Fibroblast of lung (primary cell): ENCODE measurements around the gene PCGF5. TPM values are rescaled to one million over a fixed set of nuclear protein-coding genes. Genes with fewer than 3 reads are reported as not detected.

ENCODE experiments used
- DNase-seq, 2 donors: peaks; one replicate each; pipeline versions ENCODE4 v3.0.0 to v3.0.0-alpha.2; 2010; ENCODE audit warnings: low read depth in 2 of 2
- H2AFZ ChIP-seq: 2 replicates; pipeline ENCODE4 v1.5.1; 2012; ENCODE audit warnings: low read length, control low read depth, inconsistent platforms
- H3K27ac ChIP-seq: 2 replicates; pipeline ENCODE4 v1.5.1; 2011; ENCODE audit warnings: low read length, control low read depth; ENCODE audit not compliant: insufficient read depth
- H3K27me3 ChIP-seq: 2 replicates; pipeline ENCODE4 v1.5.1; 2011; ENCODE audit warnings: mild to moderate bottlenecking, low read length; ENCODE audit not compliant: control insufficient read depth, insufficient read depth
- H3K36me3 ChIP-seq: 2 replicates; pipeline ENCODE4 v1.5.1; 2011; ENCODE audit warnings: low read length; ENCODE audit not compliant: control insufficient read depth, insufficient read depth
- H3K4me1 ChIP-seq: 2 replicates; pipeline ENCODE4 v1.5.1; 2011; ENCODE audit warnings: low read length; ENCODE audit not compliant: control insufficient read depth, insufficient read depth; ENCODE audit errors: extremely low read depth
- H3K4me2 ChIP-seq: 2 replicates; pipeline ENCODE4 v1.5.1; 2011; ENCODE audit warnings: low read length, control low read depth; ENCODE audit not compliant: insufficient read depth; ENCODE audit errors: extremely low read depth
- H3K4me3 ChIP-seq, 4 experiments: fragments of 200-600 bp in 1 of 4; sonication (generic) in 1 of 4; replicated peaks in 1 of 4; 2 replicates each; pipeline ENCODE4 v1.5.1; 2011 to 2016; ENCODE audit warnings: low read length in 4 of 4, low read depth in 3 of 4, mild to moderate bottlenecking in 3 of 4, control low read depth in 2 of 4, inconsistent platforms in 1 of 4, mixed read lengths in 1 of 4; ENCODE audit not compliant: insufficient read depth in 1 of 4; ENCODE audit errors: control extremely low read depth in 1 of 4
- H3K79me2 ChIP-seq: 2 replicates; pipeline ENCODE4 v1.5.1; 2012; ENCODE audit warnings: mild to moderate bottlenecking, low read length, inconsistent platforms; ENCODE audit not compliant: control insufficient read depth, insufficient read depth
- H3K9ac ChIP-seq: 2 replicates; pipeline ENCODE4 v1.5.1; 2011; ENCODE audit warnings: mild to moderate bottlenecking, low read length, control low read depth; ENCODE audit not compliant: insufficient read depth
- H3K9me3 ChIP-seq: 2 replicates; pipeline ENCODE4 v1.5.1; 2012; ENCODE audit warnings: low read depth, low read length; ENCODE audit not compliant: control insufficient read depth, insufficient read depth
- H4K20me1 ChIP-seq: 2 replicates; pipeline ENCODE4 v1.5.1; 2011; ENCODE audit warnings: low read length; ENCODE audit not compliant: control insufficient read depth, insufficient read depth; ENCODE audit errors: extremely low read depth
- CTCF ChIP-seq, 2 donors: IDR thresholded peaks in 1 of 2; conservative IDR thresholded peaks in 1 of 2; 1 replicate in 1 of 2; 2 replicates in 1 of 2; pipeline ENCODE4 v1.5.1; 2011 to 2012; ENCODE audit warnings: low read length in 2 of 2, control low read depth in 1 of 2, inconsistent platforms in 1 of 2, low read depth in 1 of 2, mild to moderate bottlenecking in 1 of 2
- EZH2 ChIP-seq: IDR thresholded peaks from 2 replicates; pipeline ENCODE4 v1.5.1; 2012; ENCODE audit warnings: low read length, control low read depth, mild to moderate bottlenecking; ENCODE audit errors: missing control alignments
- polyA minus RNA-seq: library from RNA; depleted of rRNA, polyadenylated mRNA; stranded (reverse); fragments of >200 nt; gene quantifications from 2 replicates; pipeline ENCODE4 v1.2.3, GENCODE V29; 2011; ENCODE audit warnings: low replicate concordance
- polyA plus RNA-seq, 2 donors: library from polyadenylated mRNA; depleted of rRNA in 1 of 2; stranded (reverse) in 1 of 2; unstranded in 1 of 2; fragments of >200 nt; gene quantifications; 2 replicates each; pipeline ENCODE4 v1.2.1, GENCODE V29; 2011 to 2012; ENCODE audit warnings: missing spikeins in 1 of 2
- total RNA-seq: library from RNA; depleted of rRNA; stranded (reverse); fragments of >200 nt; gene quantifications from 2 replicates; pipeline ENCODE4 v1.2.1, GENCODE V29; 2014

PCGF5 gene
- 28.5 and 31.5 TPM in 2 replicates for total RNA-seq
- 25.8 and 31.3 TPM in 2 replicates for polyA plus RNA-seq
- 18.9 and 24.0 TPM in 2 replicates for polyA plus RNA-seq (2012)
- 5.1 and 7.6 TPM in 2 replicates for polyA minus RNA-seq

GRCh38 chr10:91220194-91220953 lies at the start of gene PCGF5:
PCGF5 (plus strand) TSS chr10:91220663; CDS start chr10:91222872, 2,209 bp downstream.
- Histone ChIP-seq H3K4me1 (no peaks in the 10 kb centered on the region), H3K27ac (peak within 1 kb of the TSS; percentile 59), H3K9me3 (no peaks in the 10 kb centered on the region), H2AFZ (peak within 1 kb of the TSS; percentile 83), H3K4me2 (peak within 1 kb of the TSS; percentile 84), H3K79me2 (peaks cover 7% of the 10 kb centered on the region), H4K20me1 (no peaks in the 10 kb centered on the region), H3K9ac (peak within 1 kb of the TSS; percentile 75), H3K36me3 (no peaks in the 10 kb centered on the region), H3K4me3 (peak within 1 kb of the TSS; percentile 63 to 90 (median 79)), H3K27me3 (no peaks in the 10 kb centered on the region)
- TF ChIP-seq EZH2 = no peak
- TF ChIP-seq CTCF (conservative IDR thresholded peaks at IDR 0.05 in 1 of 2, IDR thresholded peaks at IDR 0.05 in 1 of 2; ENCODE audit: low read depth in 1 of 2, low read length in 2 of 2) = peak in 1 of 2 donors; percentile 22
- DNase-seq = peak; percentile 86 to 88

GRCh38 chr10:91171485-91171884 lies 49.0 kb upstream of the PCGF5 start:
- Histone ChIP-seq H3K79me2 (no peaks in the 10 kb centered on the region), H3K9ac (no peak overlapping the region)

More at GRCh38 chr10:91171485-91171884, 49.0 kb upstream of the PCGF5 start:
- no peaks in the 10 kb centered on the region for H3K27me3 ChIP-seq
- no peak overlapping the region for H2AFZ ChIP-seq
- no peaks in the 10 kb centered on the region for H3K9me3 ChIP-seq
- H4K20me1 ChIP-seq = no peaks in the 10 kb centered on the region
- no peak overlapping the region for H3K4me3 ChIP-seq
- H3K27ac ChIP-seq = no peak overlapping the region
- no peaks in the 10 kb centered on the region for H3K36me3 ChIP-seq
- TF ChIP-seq EZH2 (no peak), CTCF (conservative IDR thresholded peaks at IDR 0.05 in 1 of 2, IDR thresholded peaks at IDR 0.05 in 1 of 2; ENCODE audit: low read depth in 1 of 2, low read length in 2 of 2) (no peak)
- no peak overlapping the region for H3K4me2 ChIP-seq
- H3K4me1 ChIP-seq = no peaks in the 10 kb centered on the region
- DNase-seq = no peak
